ENCODE results near the gene KLF5.

KLF5 gene

DNA sequence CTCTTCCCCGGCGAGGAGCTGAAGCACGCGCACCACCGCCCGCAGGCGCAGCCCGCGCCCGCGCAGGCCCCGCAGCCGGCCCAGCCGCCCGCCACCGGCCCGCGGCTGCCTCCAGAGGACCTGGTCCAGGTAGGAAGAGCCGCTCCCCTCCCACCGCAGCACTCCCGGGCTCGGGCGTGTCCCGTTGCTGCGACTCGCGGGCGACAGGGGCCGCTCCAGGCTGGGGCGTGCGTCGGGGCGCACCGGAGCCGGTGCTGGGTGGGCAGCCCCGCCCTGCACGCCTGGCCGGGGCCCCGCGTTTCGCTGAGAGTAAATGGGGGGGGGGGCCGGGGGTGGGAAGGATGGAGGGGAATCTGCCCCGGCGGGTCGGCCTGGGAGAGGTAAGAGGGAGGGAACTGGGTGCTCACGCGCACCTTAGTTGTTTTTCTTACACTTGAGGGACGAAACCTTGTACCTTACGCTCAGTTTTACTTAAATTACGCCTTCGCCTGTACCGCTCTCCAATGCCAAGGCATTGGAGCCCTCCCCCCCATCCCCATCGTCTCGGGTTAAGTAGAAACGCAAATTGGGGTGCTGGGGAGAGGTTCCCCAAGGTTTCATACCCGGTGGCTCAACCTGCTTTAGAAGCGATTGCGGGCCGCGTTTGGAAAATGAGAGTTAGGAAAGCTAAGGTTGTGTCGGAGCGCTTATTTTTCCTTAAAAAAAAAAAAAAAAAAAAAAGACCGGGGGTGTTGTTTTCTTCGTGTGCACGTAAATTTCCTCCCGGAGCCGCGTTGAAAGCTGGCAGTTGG is 850 bp downstream of the KLF5 start:
- DNase-seq (ENCODE audit: low spot score): peak; percentile 56

DNA sequence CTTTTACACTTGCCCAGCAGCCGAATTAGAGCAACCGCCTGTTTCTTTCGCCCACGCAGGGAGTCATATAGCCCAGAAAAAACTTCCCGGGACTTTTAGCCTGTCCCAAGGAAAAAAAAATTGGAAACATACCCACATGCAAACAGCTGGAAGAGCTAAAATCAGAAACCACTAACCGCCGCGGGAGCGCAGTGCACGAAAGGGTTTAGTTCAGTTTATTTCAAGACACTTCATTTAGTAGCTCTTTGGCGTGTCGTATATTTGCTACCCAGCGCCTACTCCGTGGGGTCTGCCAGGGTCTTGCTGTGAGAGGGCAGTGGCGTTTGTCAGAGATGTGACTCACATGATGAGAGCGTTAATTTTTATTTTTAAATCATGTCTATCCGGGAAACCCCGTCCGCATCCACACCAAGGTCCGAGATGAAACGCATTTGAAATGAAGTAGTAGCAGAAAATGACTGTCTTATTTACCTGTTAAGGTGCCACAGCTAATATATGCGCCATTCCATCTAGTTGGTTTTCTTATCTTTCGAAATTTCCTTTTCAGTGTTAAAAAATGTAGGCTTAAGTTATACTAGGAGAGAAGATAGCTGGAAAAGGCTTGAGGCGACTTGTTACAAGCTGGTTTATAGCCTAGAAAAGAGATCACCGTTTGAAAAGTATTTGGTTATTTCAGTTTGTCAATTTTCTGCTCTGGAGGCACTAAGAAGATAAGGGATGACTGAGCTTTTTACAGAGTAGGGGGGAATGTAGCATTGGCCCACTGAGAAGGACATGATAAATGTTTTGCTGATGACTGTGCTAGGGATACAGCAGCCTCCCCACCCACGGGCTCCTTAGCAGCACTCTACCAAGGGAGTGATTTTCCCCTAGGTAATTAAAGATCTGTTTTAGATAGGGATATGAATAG is 1.7 kb downstream of the KLF5 start:
- peak; percentile 44 for DNase-seq (ENCODE audit: low spot score)

DNA sequence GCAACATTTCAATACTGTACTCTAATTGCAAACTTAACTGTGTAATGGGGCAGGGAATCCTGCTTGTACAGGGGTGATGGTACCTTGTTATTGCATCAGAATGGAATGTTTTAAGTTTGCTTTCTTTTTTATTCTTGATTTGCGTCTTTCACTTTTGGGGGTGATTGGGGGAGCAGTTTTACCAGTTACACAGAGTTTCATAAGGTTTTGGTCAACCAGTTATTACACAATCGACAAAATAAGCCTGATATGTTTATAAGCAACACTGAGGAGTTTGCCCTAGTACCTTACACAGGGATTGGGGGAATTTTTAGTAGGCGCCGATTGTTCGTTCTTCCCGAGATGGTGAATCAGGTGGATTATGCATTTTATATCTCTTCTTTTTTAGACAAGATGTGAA is 2.7 kb downstream of the KLF5 start:
- no peak for DNase-seq (ENCODE audit: low spot score)

DNA sequence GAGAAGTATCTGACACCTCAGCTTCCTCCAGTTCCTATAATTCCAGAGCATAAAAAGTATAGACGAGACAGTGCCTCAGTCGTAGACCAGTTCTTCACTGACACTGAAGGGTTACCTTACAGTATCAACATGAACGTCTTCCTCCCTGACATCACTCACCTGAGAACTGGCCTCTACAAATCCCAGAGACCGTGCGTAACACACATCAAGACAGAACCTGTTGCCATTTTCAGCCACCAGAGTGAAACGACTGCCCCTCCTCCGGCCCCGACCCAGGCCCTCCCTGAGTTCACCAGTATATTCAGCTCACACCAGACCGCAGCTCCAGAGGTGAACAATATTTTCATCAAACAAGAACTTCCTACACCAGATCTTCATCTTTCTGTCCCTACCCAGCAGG is 3.1 kb downstream of the KLF5 start:
- no peak for DNase-seq (ENCODE audit: low spot score)

DNA sequence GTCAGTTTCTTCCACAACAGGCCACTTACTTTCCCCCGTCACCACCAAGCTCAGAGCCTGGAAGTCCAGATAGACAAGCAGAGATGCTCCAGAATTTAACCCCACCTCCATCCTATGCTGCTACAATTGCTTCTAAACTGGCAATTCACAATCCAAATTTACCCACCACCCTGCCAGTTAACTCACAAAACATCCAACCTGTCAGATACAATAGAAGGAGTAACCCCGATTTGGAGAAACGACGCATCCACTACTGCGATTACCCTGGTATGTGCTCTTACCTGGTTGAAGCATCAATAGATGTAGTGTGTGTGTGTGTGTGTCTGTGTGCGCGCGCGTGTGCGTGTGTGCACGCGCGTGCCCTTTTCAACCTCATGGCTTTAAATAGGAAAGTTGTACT is 3.7 kb downstream of the KLF5 start:
- DNase-seq (ENCODE audit: low spot score): no peak

DNA sequence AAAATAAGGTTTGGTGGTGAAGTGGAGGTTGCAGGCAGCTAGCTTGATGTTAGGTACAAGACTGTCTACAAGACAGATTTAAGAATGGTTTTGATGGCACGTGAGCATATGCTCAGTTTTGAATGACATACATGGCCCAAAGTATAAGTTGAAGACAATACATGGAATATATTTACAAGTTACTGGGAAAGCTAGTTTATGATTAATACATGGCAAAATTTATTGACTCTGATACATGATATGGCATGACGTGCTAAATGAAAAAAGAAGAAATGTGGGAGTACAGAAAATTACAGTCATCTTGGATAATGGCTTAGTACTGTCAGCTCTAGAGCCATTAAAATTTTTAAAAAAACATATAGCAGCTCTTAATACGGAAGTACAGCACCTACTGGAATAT is 4.4 kb downstream of the KLF5 start:
- DNase-seq (ENCODE audit: low spot score): no peak

DNA sequence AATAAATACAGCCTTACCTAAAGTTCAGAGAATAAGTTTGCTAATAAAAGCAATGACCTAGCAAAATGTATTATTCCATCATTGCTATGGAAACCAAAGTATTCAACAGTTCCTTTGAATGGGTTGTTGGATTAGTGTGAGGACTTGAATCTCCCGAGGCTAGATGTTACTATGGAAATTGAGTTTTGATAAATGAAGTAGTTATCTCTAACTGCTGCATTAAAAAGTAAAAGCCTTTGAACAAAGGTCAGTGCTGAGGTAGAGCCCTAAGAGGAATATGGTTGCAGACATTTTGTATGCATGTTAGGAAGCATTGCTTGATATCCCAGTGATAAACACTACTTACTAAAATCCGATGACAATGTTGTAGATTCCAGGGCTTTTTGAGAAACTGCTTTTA is 6.2 kb downstream of the KLF5 start:
- no peak for DNase-seq (ENCODE audit: low spot score)

DNA sequence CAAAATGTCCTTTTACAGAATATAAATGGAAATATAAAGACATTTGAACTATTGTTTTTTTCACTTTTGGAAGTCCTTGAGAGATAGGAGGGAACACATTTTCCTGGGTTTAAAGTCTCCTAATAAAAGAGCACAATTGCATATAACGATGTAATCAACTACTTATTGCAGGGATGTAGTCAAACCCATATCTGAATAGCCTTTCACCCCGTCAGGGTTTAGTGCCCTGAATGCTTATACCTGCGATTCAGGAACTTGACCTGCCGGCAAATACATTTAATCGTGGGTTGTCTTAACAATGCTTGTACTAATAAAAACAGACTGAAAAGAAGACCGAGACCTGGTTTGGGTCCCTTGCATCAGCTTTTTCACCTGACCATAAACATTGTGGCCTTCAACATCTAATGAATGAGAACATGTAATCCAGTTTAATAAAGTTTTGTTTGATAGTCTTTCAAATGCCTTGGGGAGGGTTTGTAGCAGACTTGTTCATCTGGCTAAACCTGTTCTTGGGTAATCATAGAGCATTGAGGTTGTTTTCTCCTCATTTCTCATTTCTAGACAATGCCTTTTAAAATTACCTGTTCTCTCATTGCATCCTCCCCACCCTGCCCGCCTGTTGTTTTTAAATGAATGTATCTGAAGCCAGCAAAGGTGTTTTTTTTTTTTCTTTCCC is 7.0 kb downstream of the KLF5 start:
- no peak for DNase-seq (ENCODE audit: low spot score)

DNA sequence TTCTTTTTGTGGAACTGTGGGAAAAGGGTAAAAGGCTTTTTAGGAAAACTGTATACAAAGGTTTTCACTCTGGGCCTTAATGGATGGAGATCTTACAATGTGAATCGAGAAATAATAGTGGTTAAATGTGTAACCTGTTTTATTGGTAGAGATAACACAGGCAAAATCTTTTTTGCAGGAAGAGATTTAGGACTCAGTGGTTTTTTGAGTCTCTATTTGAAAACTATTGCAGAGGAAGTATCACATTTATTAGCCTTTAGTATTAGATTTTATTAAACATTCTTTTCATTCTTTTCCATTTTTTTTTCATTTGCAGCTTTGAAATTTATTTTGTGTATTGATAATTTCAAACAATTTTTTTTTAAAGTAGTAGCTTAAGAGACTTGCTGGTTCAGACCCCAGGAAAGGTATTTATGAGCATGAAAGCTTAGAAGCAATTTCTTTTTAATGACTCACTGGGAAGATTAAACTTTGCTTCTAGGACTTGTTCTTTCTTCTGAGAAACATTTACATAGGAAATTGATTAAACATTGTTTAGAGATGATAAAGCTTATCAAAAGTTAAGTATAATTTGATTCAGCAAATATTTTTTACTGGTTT is 10.5 kb downstream of the KLF5 start:
- DNase-seq (ENCODE audit: low spot score): no peak

DNA sequence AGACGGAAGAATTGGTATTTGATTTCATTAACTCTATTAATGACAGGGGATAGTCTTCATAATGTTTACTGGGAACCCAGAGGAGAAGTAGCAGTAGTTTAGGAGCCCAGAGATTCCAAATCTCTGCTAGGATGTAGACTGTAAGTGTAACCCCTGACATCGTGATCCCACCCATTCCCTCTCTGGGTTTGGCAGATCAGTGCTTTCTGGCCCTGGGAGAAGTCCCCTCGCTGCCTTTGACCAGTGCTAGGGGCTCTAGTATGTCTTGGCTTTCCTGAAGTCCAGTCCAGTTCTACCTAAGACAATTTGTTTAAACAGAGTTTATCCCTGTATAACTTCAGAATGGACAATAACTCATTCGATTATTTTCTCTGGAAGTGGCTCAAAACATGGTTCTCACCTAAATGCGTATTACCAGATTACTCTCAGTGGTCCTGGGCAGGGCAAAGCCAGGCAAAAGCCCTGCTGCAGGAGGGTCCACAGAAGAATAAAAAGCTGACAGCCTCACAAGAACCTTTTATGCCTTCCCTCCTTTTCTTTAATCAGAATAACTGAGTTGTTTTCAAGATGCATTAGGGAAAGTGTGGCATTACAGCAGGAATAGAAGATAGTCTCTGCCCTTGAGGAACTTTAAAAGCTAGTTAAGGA is 11.8 kb downstream of the KLF5 start:
- no peak for DNase-seq (ENCODE audit: low spot score)

DNA sequence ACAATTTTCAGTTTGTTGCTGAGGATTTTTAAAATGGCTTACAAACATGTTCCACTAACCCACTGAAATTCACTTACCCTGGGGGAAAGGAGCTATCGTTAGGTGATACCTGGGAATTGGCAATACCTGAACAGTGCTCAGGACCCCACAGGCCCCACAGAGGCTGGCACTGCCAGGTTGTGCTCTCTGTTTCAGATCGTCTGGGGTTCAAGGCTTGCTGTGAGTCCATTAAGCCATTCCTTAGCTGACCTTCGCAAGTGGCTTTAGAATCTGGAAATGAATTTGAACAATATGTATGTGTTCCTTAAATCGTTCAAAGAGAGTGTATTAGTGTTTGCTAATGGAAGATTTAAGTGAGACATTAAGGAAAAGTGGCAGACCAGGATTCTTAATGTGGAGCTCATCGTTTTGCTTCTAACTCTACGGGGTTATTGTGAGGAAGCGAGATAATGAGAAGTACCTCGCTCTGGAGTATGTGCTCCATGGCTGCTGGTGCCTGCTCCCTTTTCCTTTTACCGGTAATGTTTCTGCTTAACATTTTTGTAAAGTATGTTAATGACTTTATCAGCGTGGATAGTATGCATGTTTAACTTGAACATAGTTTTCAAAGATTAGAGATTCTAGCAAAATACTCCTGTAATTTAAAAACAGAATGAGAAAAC is 13.6 kb downstream of the KLF5 start:
- no peak for DNase-seq (ENCODE audit: low spot score)

DNA sequence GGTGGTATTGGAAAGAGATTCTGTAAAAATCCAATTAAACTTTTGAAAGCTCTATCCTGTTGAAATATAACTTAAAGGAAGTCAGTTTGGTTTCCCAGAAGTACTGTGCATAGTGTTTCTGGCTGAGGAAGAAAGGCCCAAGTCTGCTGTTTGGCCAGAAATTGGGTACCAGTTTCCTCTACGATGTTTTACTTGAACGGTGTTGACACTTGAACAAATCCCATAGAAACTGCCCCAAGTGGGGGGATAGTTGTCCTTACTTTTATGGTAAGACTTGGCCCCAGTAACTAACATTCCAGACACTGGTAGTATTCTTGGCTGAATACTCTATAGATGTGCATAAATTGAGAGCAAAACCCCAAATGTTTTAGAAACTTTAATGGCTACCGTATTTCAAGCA is 14.2 kb downstream of the KLF5 start:
- no peak for DNase-seq (ENCODE audit: low spot score)

DNA sequence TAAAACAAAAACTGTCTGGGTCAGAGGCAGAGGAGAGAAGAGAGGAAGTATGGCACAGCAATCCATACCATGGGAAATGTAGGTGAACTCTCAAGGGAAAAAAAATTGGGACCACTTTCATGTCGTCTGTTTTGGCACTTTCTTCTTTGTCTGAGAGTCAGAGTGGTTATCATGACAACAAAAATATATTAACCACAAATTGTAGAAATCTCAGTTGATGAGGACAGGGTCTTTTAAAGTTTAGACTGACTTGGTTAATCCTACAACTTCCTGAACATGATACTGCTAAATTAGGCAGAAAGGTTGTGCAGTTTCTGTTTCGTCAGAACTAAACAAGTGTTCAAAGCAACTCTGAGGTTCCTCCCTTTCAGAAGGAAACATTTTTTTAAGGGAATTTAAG is 15.2 kb downstream of the KLF5 start:
- no peak for DNase-seq (ENCODE audit: low spot score)

DNA sequence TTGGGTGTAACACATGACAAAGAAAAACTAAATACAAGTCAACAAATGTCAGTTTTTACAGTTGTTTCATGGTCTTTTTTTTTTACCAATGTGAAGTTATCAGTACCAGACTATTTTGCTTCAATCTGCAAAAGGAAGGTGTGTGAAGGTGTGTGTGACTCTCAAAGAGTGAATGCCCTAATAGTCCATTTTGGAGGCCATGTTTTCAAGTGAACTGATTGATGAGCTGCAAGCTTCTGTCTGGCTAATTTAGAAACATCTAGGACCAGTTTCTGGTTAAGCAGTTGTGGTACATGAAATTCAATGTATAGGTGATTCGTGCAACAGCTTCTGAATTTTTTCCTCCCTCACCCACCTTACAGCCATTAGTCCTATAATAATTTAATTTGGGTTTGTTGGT is 16.1 kb downstream of the KLF5 start:
- DNase-seq (ENCODE audit: low spot score): no peak

DNA sequence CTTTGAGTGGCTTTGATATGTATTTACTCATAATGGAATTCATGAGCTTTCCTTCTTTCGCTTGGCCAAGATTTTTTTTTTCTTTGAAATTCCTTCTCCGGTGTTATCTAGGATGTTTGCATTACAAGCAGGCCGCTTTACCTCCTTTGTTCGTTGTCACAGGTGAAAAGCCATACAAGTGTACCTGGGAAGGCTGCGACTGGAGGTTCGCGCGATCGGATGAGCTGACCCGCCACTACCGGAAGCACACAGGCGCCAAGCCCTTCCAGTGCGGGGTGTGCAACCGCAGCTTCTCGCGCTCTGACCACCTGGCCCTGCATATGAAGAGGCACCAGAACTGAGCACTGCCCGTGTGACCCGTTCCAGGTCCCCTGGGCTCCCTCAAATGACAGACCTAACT is 16.7 kb downstream of the KLF5 start:
- DNase-seq (ENCODE audit: low spot score): no peak

DNA sequence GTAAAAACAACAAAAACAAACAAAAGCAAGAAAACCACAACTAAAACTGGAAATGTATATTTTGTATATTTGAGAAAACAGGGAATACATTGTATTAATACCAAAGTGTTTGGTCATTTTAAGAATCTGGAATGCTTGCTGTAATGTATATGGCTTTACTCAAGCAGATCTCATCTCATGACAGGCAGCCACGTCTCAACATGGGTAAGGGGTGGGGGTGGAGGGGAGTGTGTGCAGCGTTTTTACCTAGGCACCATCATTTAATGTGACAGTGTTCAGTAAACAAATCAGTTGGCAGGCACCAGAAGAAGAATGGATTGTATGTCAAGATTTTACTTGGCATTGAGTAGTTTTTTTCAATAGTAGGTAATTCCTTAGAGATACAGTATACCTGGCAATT is 17.1 kb downstream of the KLF5 start:
- no peak for DNase-seq (ENCODE audit: low spot score)

DNA sequence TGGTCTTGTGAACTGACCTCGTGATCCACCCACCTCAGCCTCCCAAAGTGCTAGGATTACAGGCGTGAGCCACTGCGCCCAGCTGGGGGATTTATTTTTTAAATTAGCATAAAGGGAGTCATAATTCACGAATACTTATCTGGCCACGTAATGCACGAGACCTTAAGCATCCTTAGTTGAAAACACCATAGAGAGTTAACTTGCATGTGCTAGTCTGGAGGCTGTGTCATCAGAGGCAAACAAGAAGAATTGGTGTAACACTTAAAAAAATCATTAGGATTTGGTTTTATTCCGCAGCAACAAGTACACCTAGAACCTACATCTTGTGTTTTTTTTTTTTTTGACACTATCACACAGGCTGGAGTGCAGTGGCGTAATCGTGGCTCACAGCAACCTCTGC is 19.1 kb downstream of the KLF5 start:
- DNase-seq (ENCODE audit: low spot score): no peak

DNA sequence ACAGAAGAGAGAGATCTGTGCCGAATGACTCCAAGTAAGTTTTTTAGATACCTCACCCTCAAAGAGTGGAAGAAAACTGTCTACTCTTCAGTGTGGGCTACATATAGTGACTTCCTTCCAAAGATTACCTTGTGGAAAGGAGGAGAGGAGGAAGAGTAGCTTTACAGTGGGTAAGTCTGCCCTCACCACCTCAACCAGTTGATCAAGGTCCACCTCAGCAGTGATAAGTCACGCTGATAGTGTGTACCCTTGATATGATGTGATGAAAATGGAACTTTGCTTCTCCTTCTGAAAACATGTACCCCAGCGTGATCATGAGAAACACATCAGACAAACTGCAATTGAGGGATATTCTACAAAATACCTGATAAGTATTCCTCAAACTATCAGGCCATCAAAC is 20.6 kb downstream of the KLF5 start:
- no peak for DNase-seq (ENCODE audit: low spot score)

DNA sequence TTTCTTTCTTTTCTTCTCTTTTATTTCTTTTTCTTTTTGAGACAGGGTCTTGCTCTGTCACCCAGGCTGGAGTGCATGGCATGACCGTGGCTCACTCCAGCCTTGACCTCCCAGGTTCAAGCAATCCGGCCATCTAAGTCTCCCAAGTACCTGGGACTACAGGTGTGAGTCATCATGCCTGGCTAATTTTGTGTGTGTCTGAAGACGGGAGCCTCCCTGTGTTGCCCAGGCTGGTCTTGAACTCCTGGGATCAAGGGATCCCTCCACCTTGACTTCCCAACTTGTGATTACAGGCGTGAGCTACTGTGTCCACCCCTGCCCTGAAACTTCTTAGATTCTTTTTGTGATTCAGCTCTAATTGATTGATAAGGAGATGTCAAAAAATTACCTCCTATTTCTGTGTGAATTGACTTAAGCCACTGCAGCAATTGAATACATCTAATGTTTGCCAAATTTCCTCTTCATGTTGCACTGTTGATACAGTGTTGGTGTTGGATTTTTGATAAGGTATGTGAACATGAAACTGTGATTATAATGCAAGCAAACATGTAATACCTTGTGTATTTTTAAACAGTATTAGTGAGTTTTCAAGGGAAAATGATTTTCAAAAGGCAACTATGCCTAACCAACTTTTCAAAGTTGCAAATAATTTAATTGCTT is 22.6 kb downstream of the KLF5 start:
- DNase-seq (ENCODE audit: low spot score): no peak

DNA sequence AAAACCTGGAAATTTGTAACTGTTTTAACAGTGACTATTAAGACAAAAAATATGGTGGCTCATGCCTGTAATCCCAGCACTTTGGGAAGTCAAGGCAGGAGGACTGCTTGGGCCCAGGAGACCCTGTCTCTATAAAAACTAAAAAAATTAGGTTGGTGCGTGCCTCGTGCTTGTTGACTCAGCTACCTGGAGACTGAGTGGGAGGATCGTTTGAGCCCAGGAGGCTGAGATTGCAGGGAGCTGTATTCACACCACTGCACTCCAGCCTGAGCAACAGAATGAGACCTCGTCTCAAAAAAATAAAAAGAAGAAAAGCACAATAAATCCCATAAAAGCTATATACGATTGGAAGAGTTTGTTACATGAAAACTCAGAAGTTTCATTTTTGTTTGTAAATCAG is 23.7 kb downstream of the KLF5 start:
- no peak for DNase-seq (ENCODE audit: low spot score)

DNA sequence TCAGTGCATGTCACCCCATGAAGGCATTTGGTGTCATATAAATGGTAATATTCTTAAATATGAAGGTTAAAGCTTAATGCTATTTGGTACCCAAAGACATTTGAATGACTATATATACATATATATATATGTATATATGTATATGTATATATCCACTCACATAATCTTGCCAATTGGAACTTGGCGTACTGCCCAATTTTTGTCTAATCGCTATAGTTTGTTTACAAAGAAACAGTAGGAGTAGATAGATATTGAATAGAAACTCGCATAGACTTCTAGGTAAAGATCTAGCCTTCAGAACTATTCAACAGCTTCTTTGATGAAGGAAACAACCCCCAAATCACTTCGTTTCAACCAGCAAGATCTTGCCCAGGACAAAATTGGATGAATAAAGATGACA is 24.1 kb downstream of the KLF5 start:
- DNase-seq (ENCODE audit: low spot score): no peak

Measured in HuH-7.5 (cell line).